ENCODE measurements around the gene CORO1C. TPM values are rescaled to one million over a fixed set of nuclear protein-coding genes. Genes with fewer than 3 reads are reported as not detected.

CORO1C gene
- total RNA-seq, 1 experiment from 2014 or later: 208 TPM

DNA sequence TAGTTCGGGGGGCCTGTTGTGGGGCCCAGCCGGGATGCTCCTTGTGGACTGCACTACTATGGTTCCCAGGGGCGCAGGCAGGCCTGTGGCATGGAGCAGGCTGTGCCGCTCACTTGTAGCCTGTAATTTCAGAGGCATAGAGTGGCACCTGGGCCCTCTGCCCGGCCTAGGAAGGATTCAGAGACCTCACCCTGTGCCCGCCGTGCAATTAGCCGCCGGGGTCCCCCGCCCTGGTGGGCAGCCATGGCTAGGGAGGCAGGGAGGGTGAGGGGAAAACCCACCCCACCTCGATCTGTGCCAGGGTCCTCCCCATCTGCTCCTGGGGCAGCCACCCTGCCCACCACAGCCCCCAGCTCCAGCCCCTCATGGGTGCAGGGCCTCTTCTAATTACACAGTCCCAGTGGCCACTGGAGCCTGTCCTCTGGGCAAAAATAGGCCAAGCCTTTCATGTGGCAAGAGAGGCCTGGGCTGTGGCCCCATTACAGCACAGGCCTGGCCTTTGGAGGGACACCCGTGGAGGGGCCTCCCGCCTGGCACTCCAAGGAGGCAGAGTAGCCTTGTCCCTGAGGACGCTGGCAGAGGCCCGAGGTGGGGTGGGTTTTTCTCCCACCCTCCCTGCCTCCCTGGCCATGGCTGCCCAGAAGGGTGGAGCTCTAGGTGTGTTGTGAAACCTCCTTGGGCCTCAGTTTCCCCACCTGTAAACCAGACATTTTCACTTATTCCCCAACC, 128.2 kb downstream of the CORO1C start:
- Histone ChIP-seq H3K9me3 (ENCODE audit: low read depth, low read length, poor library complexity, severe bottlenecking) (no peaks in the 10 kb centered on the region), H3K4me3 (ENCODE audit: low read depth, low read length, poor library complexity, severe bottlenecking) (no peak overlapping the region), H3K27ac (ENCODE audit: low read depth, low read length, poor library complexity, severe bottlenecking) (no peak overlapping the region), H3K4me1 (ENCODE audit: insufficient read depth, low read length, poor library complexity, severe bottlenecking) (no peaks in the 10 kb centered on the region), H3K36me3 (ENCODE audit: insufficient read depth, low read length, poor library complexity, severe bottlenecking) (no peaks in the 10 kb centered on the region), H3K27me3 (replicated peaks; ENCODE audit: insufficient read depth, low read depth, low read length, poor library complexity) (no peaks in the 10 kb centered on the region)
- ChIA-PET CTCF (no interaction called here), POLR2A (ENCODE audit: low non-redundant PET) (no interaction called here)
- DNase-seq (ENCODE audit: low spot score): no peak
- intact Hi-C loops (cut with micrococcal nuclease; ENCODE audit: unreplicated experiment): no loop called here
- TF ChIP-seq, protein P1, sequence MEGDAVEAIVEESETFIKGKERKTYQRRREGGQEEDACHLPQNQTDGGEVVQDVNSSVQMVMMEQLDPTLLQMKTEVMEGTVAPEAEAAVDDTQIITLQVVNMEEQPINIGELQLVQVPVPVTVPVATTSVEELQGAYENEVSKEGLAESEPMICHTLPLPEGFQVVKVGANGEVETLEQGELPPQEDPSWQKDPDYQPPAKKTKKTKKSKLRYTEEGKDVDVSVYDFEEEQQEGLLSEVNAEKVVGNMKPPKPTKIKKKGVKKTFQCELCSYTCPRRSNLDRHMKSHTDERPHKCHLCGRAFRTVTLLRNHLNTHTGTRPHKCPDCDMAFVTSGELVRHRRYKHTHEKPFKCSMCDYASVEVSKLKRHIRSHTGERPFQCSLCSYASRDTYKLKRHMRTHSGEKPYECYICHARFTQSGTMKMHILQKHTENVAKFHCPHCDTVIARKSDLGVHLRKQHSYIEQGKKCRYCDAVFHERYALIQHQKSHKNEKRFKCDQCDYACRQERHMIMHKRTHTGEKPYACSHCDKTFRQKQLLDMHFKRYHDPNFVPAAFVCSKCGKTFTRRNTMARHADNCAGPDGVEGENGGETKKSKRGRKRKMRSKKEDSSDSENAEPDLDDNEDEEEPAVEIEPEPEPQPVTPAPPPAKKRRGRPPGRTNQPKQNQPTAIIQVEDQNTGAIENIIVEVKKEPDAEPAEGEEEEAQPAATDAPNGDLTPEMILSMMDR (conservative IDR thresholded peaks at IDR 0.05; ENCODE audit: low read depth, low read length): no peak
- TF ChIP-seq EZH2 (IDR thresholded peaks at IDR 0.05; ENCODE audit: borderline replicate concordance, low read depth, low read length, poor library complexity, severe bottlenecking): no peak
- BruUV-seq (replicated peaks): no TSS peak

DNA sequence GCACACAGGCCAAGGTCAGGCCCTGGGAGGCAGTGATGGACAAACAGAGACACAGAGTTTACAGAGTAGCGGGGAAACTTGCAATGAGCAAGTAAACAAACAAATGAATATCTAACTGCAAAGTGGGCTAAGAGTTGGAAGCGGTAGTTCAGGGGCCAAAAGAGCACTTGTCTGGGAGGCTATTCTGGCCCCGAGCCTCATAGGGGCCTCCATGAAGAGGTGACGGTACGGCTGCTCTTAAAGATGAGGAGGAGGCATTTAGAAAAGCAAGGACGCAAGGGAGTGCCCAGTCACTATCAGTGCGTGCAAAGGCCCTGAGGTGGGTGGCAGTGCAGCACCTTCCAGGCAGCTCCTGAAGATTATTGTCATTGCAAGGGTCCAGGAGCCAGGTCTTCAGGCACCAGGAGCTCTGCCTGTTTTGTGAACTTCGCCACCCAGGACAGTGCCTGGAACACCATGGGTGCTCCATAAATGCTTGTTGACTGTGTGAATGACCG, 129.1 kb downstream of the CORO1C start:
- ChIA-PET POLR2A (ENCODE audit: low non-redundant PET) (no interaction called here), CTCF (no interaction called here)
- intact Hi-C loops (cut with micrococcal nuclease; ENCODE audit: unreplicated experiment): no loop called here
- no TSS peak for BruUV-seq (replicated peaks)
- TF ChIP-seq, protein P1 (conservative IDR thresholded peaks at IDR 0.05; ENCODE audit: low read depth, low read length): no peak
- TF ChIP-seq EZH2 (IDR thresholded peaks at IDR 0.05; ENCODE audit: borderline replicate concordance, low read depth, low read length, poor library complexity, severe bottlenecking): no peak
- Histone ChIP-seq H3K36me3 (ENCODE audit: insufficient read depth, low read length, poor library complexity, severe bottlenecking) (no peaks in the 10 kb centered on the region), H3K27me3 (replicated peaks; ENCODE audit: insufficient read depth, low read depth, low read length, poor library complexity) (no peaks in the 10 kb centered on the region), H3K9me3 (ENCODE audit: low read depth, low read length, poor library complexity, severe bottlenecking) (no peaks in the 10 kb centered on the region), H3K4me3 (ENCODE audit: low read depth, low read length, poor library complexity, severe bottlenecking) (no peak overlapping the region), H3K27ac (ENCODE audit: low read depth, low read length, poor library complexity, severe bottlenecking) (no peak overlapping the region), H3K4me1 (ENCODE audit: insufficient read depth, low read length, poor library complexity, severe bottlenecking) (no peaks in the 10 kb centered on the region)
- DNase-seq (ENCODE audit: low spot score): no peak

DNA sequence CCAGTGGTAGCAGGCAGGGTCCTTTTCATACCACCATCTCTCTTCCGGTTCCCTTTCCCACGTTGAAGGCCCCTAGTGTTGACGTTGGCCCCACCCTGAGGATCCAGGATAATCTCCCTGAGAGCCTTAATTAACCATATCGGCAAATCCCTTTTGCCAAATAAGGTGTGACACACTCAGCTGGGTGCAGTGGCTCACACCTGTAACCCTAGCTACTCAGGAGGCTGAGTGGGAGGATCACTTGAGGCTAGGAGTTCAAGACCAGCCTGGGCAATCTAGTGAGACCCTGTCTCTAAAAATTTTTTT, 130.7 kb downstream of the CORO1C start:
- no peak for DNase-seq (ENCODE audit: low spot score)
- Histone ChIP-seq H3K36me3 (ENCODE audit: insufficient read depth, low read length, poor library complexity, severe bottlenecking) (no peaks in the 10 kb centered on the region), H3K4me3 (ENCODE audit: low read depth, low read length, poor library complexity, severe bottlenecking) (no peak overlapping the region), H3K27me3 (replicated peaks; ENCODE audit: insufficient read depth, low read depth, low read length, poor library complexity) (no peaks in the 10 kb centered on the region), H3K27ac (ENCODE audit: low read depth, low read length, poor library complexity, severe bottlenecking) (no peak overlapping the region), H3K9me3 (ENCODE audit: low read depth, low read length, poor library complexity, severe bottlenecking) (no peaks in the 10 kb centered on the region), H3K4me1 (ENCODE audit: insufficient read depth, low read length, poor library complexity, severe bottlenecking) (no peaks in the 10 kb centered on the region)
- POLR2A ChIA-PET (ENCODE audit: low non-redundant PET): interaction anchor here (0.6 to 0.7 kb wide), 2 partner anchors 31 to 1352 kb away, joined by 3 to 4 read pairs; no protein-coding TSS in a partner anchor
- intact Hi-C loops (cut with micrococcal nuclease; ENCODE audit: unreplicated experiment): no loop called here
- TF ChIP-seq, protein P1 (conservative IDR thresholded peaks at IDR 0.05; ENCODE audit: low read depth, low read length): no peak
- TF ChIP-seq EZH2 (IDR thresholded peaks at IDR 0.05; ENCODE audit: borderline replicate concordance, low read depth, low read length, poor library complexity, severe bottlenecking): no peak
- no TSS peak for BruUV-seq (replicated peaks)
- CTCF ChIA-PET: no interaction called here
